Cardiac fibroblast (primary cell): ENCODE measurements around the gene JPH2.

ENCODE experiments used
- DNase-seq, 2 donors: peaks; one replicate each; pipeline versions ENCODE4 v3.0.0 to v3.0.0-alpha.2; 2010; ENCODE audit warnings: low read depth in 2 of 2
- H3K4me3 ChIP-seq, 2 donors: replicated peaks in 1 of 2; 1 replicate in 1 of 2; 2 replicates in 1 of 2; pipeline ENCODE4 v1.5.1; 2011; ENCODE audit warnings: low read depth in 2 of 2, low read length in 2 of 2, mild to moderate bottlenecking in 2 of 2, moderate library complexity in 1 of 2
- CTCF ChIP-seq: IDR thresholded peaks from one replicate; pipeline ENCODE4 v1.5.1; 2011; ENCODE audit warnings: low read depth, mild to moderate bottlenecking, low read length, inconsistent platforms

Gene JPH2

DNA sequence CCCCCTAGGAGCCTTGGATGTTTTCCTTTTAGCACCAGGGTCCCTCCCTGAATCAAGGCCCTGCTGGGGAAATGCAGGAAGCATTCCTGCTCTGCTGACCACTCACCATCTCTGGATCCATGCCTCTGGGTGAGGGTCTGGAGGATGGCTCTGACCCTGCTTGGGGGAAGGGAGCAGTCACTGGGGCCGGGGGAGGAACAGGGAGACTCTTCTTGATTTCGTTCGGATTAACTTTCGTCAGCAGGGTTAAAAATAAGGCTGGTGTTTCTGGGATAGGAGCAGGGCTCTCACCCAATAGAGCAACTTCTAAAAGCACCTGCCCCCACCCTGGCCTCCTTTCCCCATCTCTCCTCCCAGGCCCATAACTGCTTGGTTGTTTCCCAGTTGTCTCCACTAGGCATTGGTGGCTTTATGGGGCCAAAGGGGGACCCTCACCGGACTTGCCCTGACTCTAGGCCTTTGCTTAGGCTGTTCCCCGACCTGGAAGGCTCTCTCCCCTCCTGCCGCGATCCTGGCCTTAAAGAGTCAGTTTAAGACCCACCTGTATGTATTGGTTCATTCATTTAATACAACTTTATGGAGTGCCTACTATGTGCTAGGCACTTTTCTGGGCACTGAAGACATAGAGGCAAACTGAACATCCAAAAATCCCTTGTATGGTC is 63.0 kb downstream of the JPH2 start:
- no peak overlapping the region for H3K4me3 ChIP-seq
- no peak for TF ChIP-seq CTCF
- no peak for DNase-seq

DNA sequence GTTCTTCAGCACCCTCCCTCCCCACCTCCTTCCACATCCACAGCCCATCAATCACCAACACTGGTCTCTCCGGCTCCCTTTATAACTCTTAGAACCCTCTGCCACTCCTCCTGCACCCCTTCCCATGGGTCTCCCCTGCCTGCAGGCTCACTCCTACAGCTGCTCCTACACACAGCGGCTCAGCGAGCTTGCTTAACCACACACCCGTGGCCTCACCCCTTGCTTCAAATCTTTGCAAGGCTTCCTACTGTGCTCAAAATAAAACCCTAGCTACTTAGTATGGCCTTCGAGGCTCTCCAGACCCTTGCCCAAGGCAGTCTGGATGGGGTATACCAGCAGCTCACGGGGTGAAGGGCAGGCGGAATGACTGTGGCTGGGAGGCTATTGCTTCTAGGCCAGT is 63.7 kb downstream of the JPH2 start:
- H3K4me3 ChIP-seq = no peak overlapping the region
- no peak for DNase-seq
- TF ChIP-seq CTCF = no peak

GRCh38 chr20:44120676-44121425 is 66.1 kb downstream of the JPH2 start:
- H3K4me3 ChIP-seq = no peak overlapping the region
- DNase-seq = no peak
- no peak for TF ChIP-seq CTCF

GRCh38 chr20:44118185-44119033 is 68.6 kb downstream of the JPH2 start:
- no peak overlapping the region for H3K4me3 ChIP-seq
- DNase-seq = no peak
- no peak for TF ChIP-seq CTCF

- H3K4me3 ChIP-seq = no peak overlapping the region
- no peak for DNase-seq
- TF ChIP-seq CTCF = no peak
These were observed 69.4 kb downstream of the JPH2 start for GRCh38 chr20:44117296-44118184.
